ENCODE results near the gene ACBD3. TPM values are rescaled to one million over a fixed set of nuclear protein-coding genes. Genes with fewer than 3 reads are reported as not detected.

ACBD3 gene
- 15.3 to 29.1 TPM (median 27.3 TPM) in 5 replicates for total RNA-seq (2022; extraction: Qiagen RNA extraction; ENCODE audit: low read depth)

DNA sequence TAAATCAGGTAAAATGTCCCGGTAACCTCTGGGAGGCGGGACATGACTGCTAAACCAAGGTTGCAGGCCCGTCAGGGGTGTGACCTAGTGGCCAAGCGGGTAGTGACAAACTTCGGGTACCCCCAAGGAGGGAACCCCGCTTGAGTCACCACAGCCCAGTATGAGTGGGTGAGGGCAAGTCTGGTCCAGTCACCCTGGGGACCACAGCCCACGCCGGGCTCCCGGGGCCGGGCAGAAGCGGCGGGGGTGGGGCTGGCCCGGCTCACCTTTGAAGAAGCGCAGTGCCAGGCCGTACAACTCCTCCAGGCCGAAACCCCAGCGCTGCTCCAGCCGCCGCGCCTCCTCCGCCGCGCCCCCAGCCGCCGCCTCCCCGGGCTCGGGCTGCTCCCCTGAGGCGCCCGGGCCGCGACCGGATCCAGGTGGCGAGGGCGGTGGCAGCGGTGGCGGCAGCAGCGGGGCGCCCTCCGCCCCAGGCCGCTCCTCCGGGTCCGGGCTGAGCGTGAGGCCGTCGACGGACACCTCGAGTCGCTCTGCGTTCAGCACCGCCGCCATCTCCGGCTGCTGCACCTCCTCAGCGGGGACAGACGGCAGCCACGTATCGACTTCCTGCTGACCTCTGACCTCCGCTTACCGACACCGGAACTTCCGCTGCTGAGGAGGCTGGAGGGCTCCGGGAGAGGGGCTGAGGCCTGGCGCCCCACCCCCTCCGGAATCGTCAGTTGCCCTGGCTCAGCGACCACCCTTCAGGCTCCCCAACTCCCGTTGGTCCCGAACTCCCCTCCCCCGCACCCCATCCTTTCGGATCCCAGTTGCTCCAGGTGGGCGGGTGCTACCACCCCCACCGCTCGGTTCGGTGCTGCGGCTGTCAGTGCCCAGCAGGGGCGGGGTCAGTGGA lies at the start of gene ACBD3:
Gene ACBD3 (minus strand): TSS at position 618 of the 895 bp plus-strand sequence. CDS start 66 bp downstream, at position 552.

DNA sequence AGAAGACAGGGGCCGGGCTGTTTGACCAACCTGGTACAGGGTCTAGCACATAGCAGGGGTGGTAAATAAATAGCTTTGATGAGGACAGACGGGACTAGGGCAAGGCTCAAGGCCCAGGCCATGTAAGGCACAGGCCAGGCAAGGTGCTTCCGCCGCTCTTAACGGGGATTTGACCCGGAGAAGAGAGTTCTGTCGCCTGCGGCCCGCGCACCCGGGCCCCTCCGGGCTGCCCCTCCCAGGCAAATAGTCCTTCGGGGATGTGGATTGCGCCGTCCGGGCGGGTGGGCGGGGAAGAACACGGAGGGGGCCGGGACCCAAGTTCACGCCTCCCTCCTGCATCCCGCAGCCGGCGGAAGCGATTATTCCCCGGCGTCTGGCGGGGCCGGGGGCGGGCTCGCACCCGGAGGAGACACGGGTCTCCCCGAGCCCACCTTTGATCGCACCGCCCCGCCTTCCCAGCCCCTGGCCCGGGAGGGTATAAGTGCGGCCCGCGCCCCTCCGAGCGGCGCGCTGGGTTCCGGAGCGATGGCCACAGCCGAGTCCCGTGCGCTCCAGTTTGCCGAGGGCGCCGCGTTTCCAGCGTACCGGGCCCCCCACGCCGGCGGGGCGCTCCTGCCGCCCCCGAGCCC lies 36.7 kb upstream of the ACBD3 start, which contains the start of gene MIXL1:
Gene MIXL1 (plus strand): TSS at position 508 of the 629 bp plus-strand sequence. CDS start 18 bp downstream, at position 526.

Other genes with a start within 250 kb of the ACBD3 start
- not detected in 5 replicates for gene LEFTY2, start 245.5 kb downstream of the ACBD3 start, total RNA-seq (2022; extraction: Qiagen RNA extraction; ENCODE audit: low read depth)
- gene SDE2, start 187.4 kb downstream of the ACBD3 start, total RNA-seq (2022; extraction: Qiagen RNA extraction; ENCODE audit: low read depth), result 5.5 to 10.9 TPM (median 7.8 TPM) in 5 replicates
- gene H3-3A, start 124.0 kb downstream of the ACBD3 start, total RNA-seq (2022; extraction: Qiagen RNA extraction; ENCODE audit: low read depth), result 388 to 448 TPM (median 426 TPM) in 5 replicates
- gene MIXL1, start 36.9 kb upstream of the ACBD3 start, total RNA-seq (2022; extraction: Qiagen RNA extraction; ENCODE audit: low read depth), result 0.05 to 0.13 TPM in 2 of 5 replicates, not detected in the others
- gene LIN9, start 122.4 kb upstream of the ACBD3 start, total RNA-seq (2022; extraction: Qiagen RNA extraction; ENCODE audit: low read depth), result 2.9 to 8.6 TPM (median 7.6 TPM) in 5 replicates
- 92.4 to 125 TPM (median 117 TPM) in 5 replicates for gene PARP1, start 221.4 kb upstream of the ACBD3 start, total RNA-seq (2022; extraction: Qiagen RNA extraction; ENCODE audit: low read depth)

Data from A549 treated with RU486 at 1 μM for 4 hours (cell line).